Mesodermal cell (in vitro differentiated cells): ENCODE results near the gene MAMSTR.

Experiments used
- H3K27ac ChIP-seq: 2 replicates; pipeline ENCODE4 v1.7.0; 2013; ENCODE audit warnings: mild to moderate bottlenecking, low read depth, low read length, moderate library complexity; ENCODE audit not compliant: severe bottlenecking
- H3K36me3 ChIP-seq: 2 replicates; pipeline ENCODE4 v1.7.1; 2013; ENCODE audit warnings: mild to moderate bottlenecking, low read length, moderate library complexity; ENCODE audit not compliant: control insufficient read depth, insufficient read depth
- H3K4me1 ChIP-seq: one replicate; pipeline ENCODE4 v1.7.1; 2013; ENCODE audit warnings: mild to moderate bottlenecking, low read length; ENCODE audit not compliant: insufficient read depth, control insufficient read depth, poor library complexity, severe bottlenecking
- H3K4me3 ChIP-seq: 2 replicates; pipeline ENCODE4 v1.7.0; 2013; ENCODE audit warnings: low read length, control low read depth, mild to moderate bottlenecking; ENCODE audit not compliant: insufficient read depth, poor library complexity, severe bottlenecking; ENCODE audit errors: extremely low read depth
- H3K9me3 ChIP-seq: 2 replicates; pipeline ENCODE4 v1.7.1; 2013; ENCODE audit warnings: mild to moderate bottlenecking, low read length, moderate library complexity; ENCODE audit not compliant: control insufficient read depth
- WGBS, 2 experiments: methylation state at CpG; one replicate each; pipeline ENCODE4 v1.1.5; 2013; ENCODE audit warnings: missing lambda C conversion rate in 2 of 2; ENCODE audit not compliant: insufficient coverage in 2 of 2; 5-methylcytosine and 5-hydroxymethylcytosine counted together

The MAMSTR gene

GRCh38 chr19:48669903-48670668, 49.4 kb downstream of the MAMSTR start:
- 95 to 96% methylated on average over 22 to 26 of the region's 26 CpGs for WGBS, 2 experiments

GRCh38 chr19:48668761-48669160, 50.8 kb downstream of the MAMSTR start:
- H3K9me3 ChIP-seq = no peaks in the 10 kb centered on the region
- H3K27ac ChIP-seq = no peak overlapping the region
- 80 to 93% methylated on average over 1 of the region's 2 CpGs for WGBS, 2 experiments
- H3K4me3 ChIP-seq = no peak overlapping the region
- H3K4me1 ChIP-seq = peaks cover 11% of the 10 kb centered on the region
- no peaks in the 10 kb centered on the region for H3K36me3 ChIP-seq

More at GRCh38 chr19:48669903-48670668, 49.4 kb downstream of the MAMSTR start:
- Histone ChIP-seq H3K9me3 (no peaks in the 10 kb centered on the region), H3K4me3 (no peak overlapping the region), H3K36me3 (no peaks in the 10 kb centered on the region), H3K4me1 (peaks cover 3% of the 10 kb centered on the region), H3K27ac (no peak overlapping the region)

GRCh38 chr19:48668332-48668731, 51.2 kb downstream of the MAMSTR start:
- 83 to 95% methylated on average over 3 of the region's 3 CpGs for whole genome bisulfite sequencing, 2 experiments

GRCh38 chr19:48665786-48666185, 53.7 kb downstream of the MAMSTR start:
- H3K36me3 ChIP-seq = no peaks in the 10 kb centered on the region
- no peak overlapping the region for H3K27ac ChIP-seq
- 93 to 97% methylated on average over 4 to 5 of the region's 6 CpGs for WGBS, 2 experiments

More at GRCh38 chr19:48668332-48668731, 51.2 kb downstream of the MAMSTR start:
- Histone ChIP-seq H3K27ac (no peak overlapping the region), H3K9me3 (no peaks in the 10 kb centered on the region), H3K4me1 (peaks cover 15% of the 10 kb centered on the region), H3K4me3 (no peak overlapping the region), H3K36me3 (no peaks in the 10 kb centered on the region)

GRCh38 chr19:48664476-48664875, 55.0 kb downstream of the MAMSTR start:
- Histone ChIP-seq H3K36me3 (no peaks in the 10 kb centered on the region), H3K27ac (no peak overlapping the region), H3K9me3 (peaks cover 5% of the 10 kb centered on the region), H3K4me3 (no peak overlapping the region), H3K4me1 (peaks cover 17% of the 10 kb centered on the region)
- 87 to 90% methylated on average over 13 of the region's 14 CpGs for WGBS, 2 experiments

More at GRCh38 chr19:48665786-48666185, 53.7 kb downstream of the MAMSTR start:
- Histone ChIP-seq H3K4me1 (peaks cover 17% of the 10 kb centered on the region), H3K9me3 (peaks cover 5% of the 10 kb centered on the region), H3K4me3 (no peak overlapping the region)

GRCh38 chr19:48663667-48664066, 55.9 kb downstream of the MAMSTR start:
- Histone ChIP-seq H3K27ac (peak overlapping the region; percentile 6), H3K4me1 (peaks cover 17% of the 10 kb centered on the region), H3K4me3 (no peak overlapping the region), H3K9me3 (peaks cover 5% of the 10 kb centered on the region), H3K36me3 (no peaks in the 10 kb centered on the region)
- WGBS, 2 experiments = 84 to 89% methylated on average over 3 to 4 of the region's 4 CpGs
